ENCODE measurements around the gene ITPK1.

The ITPK1 gene

DNA sequence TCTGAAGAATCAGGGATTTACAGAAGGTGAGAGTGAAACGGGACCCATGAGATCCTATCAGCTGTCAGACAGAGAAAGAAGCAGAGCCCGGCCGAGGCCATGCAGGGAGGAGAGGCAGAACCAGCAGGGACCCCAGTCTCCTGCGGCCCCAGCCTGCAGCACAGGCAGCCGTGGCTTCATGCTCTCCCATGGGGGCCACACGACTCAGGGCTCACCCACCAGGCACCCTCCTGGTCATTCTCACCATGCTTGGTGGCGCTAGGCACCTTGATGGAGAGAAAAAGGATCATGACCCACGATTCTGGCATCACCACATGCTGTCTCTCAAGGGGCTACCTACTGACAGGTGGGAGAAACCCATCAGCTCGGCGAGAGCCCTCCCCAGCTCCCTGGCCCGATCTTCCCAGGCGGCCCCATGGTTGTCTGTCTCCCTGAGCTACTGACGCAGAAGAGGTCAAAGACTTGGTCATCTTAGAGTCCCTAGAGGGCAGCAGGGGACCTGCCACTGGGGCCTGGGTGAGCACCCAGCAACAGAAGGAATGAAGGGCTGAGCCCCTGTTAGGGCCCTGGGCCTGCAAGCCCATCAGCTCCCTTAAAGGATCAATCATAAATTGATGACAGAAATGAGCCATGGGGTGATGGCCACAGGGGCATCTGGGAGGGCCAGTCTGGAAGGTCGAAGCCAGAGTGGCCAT is 58.0 kb downstream of the ITPK1 start:
- DNase-seq, result no peak

DNA sequence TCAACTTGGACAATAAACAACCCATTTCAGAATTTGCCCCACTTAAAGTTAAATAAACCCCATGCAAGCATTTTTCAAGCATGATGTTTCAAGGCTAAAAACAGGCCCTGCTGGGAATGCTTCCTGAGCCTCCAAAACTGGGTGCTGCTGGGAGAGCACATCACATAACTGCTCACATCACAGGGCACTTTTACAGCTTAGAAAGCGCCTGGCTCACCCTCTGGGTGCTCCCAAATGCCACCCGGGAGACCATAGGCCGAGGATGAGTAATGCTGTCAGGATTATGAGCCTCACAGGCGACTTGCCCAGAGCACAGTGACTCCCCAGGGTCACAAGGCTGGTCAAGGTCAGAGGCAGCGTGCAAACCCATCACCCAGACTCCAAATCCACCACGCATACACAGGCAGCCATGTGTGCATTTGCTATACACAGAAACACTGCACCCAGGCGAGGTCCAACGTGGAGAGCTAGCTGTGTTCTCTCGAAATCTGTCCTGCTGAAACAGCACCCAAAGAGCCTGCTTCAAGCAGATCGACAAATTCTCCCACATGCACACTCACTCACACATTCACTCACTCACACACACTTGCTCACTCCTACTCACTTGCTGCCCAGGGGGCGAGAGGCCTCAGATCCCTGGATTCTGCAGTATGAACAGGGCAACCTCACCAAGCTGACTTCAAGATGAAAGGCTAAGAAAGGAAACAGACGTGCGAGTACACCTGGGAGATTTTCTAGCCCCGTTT is 58.7 kb downstream of the ITPK1 start:
- no peak for DNase-seq

DNA sequence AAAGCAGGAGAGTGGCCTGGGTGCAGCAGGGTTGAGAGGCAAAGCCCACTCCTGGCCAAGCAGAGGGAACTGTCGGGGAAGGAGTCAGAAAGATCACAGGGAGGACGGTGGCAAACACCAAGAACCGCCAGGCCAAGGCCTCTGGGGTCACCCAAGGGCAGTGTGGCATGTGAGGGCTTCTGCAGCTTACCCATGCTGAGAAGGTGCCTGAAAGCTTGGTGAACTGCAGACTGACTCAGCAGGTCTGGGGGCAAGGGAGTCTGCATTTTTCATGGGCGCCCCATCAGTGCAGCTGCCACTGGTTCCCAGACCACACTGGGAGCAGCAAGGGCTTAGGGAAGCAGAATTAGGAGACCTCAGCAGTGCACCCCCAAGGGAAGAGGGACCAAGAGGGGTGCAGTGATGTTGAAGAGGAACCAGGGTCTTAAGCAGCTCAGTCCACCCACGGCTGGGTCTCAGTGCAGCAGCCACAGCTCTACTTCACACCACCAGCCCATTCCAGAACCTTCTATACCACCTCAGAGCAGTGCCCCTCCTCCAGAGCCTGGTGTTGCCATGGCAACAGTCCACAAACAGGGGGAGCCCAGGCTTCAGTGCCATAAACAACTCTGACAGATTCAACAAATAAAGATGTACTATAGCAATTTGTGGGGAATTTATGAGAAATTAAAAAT is 59.4 kb downstream of the ITPK1 start:
- DNase-seq, result no peak

- DNase-seq, result no peak
Observed at GRCh38 chr14:93055651-93056115, 60.0 kb downstream of the ITPK1 start.

- DNase-seq, result no peak
Observed at GRCh38 chr14:93054876-93055275, 60.8 kb downstream of the ITPK1 start.

DNA sequence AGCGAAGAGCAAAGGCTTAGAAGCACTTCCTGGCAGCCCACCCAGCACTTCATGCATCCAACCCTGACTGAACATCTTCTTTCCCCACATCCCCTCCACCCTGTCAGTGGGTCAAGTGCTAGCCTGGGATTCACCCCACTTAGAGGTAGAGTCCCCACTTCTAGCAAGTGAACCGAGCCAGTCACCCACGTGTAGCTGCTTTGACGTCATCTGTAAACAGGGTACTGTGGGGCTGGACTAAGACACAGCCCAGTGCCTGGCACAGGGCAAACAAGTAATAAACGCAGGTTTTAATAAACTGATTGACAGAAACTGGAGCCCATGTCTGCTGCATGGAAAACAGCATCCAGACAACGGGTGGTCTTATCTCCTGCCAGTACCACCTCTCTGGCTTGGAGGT is 61.7 kb downstream of the ITPK1 start:
- no peak for DNase-seq

DNA sequence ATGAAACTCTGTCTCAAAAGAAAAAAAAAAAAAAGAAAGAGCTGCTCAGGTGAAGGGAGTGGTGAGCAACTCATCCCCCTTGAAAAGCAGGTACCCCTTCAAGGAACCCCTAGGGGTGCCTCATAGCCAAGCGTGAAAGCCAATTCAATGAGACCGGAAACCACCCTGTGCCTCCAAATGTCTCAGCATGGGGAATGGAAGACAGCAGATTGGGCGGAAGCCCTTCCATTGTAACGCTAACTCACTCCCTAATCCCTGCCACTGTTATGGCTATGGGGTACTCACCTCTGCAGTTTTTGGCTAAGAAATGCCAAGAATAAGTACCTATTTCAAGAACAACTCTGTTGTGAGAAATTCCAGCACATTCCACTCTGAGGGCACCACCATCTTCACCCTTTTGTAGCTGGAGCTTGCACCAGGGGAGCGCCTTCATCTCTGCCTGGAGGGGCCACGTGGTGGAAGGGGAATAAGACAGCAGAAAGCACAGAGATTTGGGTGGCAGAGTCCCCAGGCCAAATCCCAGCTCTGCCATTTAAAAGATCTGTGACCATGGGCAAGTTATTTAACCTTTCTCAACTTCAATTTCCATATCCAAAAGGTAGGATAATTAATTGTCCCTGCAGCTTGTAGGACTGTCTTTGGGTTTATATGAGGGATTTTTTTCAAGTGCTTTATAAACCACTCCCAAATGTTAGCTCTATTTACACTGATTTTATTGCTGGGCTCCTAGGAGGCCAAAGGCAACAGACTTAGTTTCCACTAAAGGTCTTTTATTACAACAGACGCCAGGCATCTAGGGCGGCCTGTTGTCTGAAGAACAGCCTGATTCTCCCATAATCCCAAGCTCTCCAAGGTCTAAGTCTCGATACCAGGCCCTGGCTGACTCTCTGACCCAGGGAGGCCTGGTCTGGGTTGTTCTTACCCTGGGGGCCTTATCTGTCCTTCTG is 63.9 kb downstream of the ITPK1 start:
- DNase-seq, result no peak

GRCh38 chr14:93050761-93051160 is 65.0 kb downstream of the ITPK1 start:
- no peak for DNase-seq

DNA sequence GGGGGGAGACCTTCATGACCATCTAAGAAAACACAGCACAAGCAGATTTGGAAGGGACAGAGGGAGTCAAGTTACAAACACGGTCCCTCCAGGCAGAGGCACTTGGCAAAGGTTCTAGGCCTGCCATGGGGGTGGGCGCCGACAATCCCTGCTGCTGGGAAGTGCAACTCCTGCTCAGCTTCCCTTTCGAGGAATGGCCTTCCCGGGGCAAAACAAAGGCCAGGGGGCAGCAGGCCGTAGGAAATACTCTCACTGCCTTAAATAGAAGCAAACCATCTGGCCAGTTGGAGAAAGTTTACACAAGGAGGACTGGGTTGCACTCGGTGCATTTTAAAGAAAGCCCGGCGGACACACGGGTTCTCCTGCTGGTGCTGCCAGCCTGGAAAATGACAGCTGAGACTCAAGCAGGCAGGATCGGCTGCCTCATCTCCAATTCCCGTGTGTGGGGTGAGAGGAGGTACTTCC is 65.8 kb downstream of the ITPK1 start:
- DNase-seq, result no peak

- DNase-seq, result no peak
Observed at GRCh38 chr14:93049315-93049714, 66.4 kb downstream of the ITPK1 start.

GRCh38 chr14:93048843-93049242 is 66.9 kb downstream of the ITPK1 start:
- no peak for DNase-seq

DNA sequence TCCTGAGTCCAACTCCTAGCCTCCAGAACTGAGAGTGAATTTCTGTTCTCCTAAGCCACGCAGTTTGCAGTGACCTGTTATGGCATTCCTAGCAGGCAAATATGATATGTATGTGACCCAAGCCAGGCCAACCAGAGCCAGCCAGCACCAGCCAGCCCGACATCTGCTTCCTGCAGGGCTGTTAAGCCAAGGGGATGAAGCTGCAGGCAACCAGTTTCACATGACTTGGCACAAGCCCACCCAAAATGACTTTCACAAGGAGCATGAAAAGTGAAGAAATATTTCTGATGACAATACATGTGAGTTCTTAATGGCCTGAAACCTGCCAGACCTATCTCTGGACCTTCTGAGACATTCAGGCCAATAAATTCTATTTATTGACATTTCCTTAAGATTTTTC is 68.1 kb downstream of the ITPK1 start:
- DNase-seq, result no peak

GRCh38 chr14:93047157-93047556 is 68.6 kb downstream of the ITPK1 start:
- DNase-seq, result no peak

DNA sequence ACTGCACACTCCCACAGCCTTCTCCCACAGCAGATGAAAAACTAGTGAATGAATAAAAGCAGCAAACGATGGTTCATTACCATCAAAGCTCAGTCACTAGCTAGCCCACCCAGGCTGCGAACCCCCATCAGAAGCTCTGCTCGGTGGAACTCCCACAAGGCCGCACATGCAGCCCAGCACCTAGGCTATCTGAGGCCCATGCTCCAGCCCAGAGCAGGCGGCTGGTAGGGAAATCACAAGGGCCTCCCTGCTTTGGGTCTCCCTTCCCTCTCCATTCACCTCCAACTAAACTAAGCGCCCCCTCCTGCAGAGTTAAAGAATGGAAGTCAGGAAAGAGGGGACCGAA is 69.0 kb downstream of the ITPK1 start:
- DNase-seq, result no peak

- no peak for DNase-seq
Observed at GRCh38 chr14:93045965-93046704, 69.6 kb downstream of the ITPK1 start.

GRCh38 chr14:93045211-93045674 is 70.5 kb downstream of the ITPK1 start:
- no peak for DNase-seq

DNA sequence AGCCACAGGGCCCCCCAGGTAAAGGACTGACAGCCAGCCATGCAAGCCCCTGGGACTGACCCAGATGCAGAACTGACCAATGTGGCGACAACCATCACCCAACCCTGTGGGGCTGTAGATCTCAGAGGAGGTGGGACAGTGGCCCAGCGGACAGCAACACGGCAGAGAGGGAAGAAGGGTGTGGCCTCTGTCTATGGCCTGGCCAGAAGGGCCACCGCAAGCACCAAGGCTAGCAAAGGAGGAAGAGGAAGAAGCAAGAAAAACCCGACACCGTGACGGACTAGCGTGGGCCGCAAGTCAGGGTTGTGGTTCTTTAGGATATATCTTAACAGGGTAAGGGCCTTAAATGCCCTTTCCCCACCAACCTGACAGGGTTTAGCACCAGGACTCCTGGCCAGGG is 71.2 kb downstream of the ITPK1 start:
- no peak for DNase-seq

DNA sequence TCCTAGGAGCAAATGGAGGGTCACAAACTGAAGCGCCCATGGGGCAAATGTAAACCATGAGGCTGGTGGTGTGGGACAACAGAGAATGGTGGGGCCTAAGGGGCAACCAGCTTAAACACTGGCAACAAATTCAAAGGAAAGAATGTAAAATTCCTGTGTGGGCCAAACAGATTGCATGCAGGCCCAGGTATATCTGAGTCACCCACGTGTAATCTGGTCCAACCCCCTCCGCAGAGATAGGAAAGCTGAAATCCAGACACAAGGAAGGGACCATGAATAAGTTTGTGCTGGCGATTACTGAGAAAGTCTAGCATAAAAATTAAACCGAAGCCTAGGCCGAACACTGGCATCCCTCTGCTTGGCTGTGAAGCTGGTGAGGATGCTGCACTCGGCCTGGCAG is 71.6 kb downstream of the ITPK1 start:
- DNase-seq, result no peak

- no peak for DNase-seq
Observed at GRCh38 chr14:93042968-93043940, 72.5 kb downstream of the ITPK1 start.

GRCh38 chr14:93041830-93042229 is 73.9 kb downstream of the ITPK1 start:
- DNase-seq, result no peak

DNA sequence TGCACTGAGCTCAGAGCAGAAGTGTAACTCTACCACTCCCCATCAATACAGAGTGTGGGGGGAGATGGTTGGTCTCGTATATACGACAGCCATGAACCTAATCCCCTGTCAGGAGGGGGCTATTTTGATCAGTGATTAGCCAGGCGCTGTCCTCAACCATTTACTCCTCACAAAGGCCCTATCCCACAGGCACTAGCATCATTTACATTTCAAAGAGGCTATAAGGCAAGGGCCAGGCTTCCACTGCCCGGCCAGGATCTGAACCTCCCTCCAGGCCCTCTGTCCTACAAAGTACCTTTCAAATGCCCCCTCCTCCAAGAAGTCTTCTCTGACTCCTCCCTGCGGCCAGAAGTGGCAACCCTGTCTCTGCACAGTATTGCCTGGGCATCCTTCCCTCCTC is 74.7 kb downstream of the ITPK1 start:
- no peak for DNase-seq

Measured in activated CD8-positive, alpha-beta memory T cell treated with anti-CD3 and anti-CD28 coated beads, Interleukin-2, amount 50 U/mL, for 4 hours (primary cell).